ENCODE measurements around the gene PASK.

PASK gene

GRCh38 chr2:241070811-241071676, 78.2 kb downstream of the PASK start:
- no peaks in the 10 kb centered on the region for H3K4me1 ChIP-seq
- H3K36me3 ChIP-seq (ENCODE audit: control insufficient read depth, insufficient read depth, low read length), result no peaks in the 10 kb centered on the region
- H3K4me2 ChIP-seq (ENCODE audit: low read length), result no peak overlapping the region
- H3K9me3 ChIP-seq (ENCODE audit: control insufficient read depth, low read length), result no peaks in the 10 kb centered on the region
- no peak overlapping the region for H3K9ac ChIP-seq
- no peak overlapping the region for H3K4me3 ChIP-seq (ENCODE audit: low read depth, low read length)
- no peaks in the 10 kb centered on the region for H3K79me2 ChIP-seq
- no peaks in the 10 kb centered on the region for H3K27me3 ChIP-seq (ENCODE audit: control insufficient read depth, insufficient read depth, low read length)
- H2AFZ ChIP-seq, result no peak overlapping the region
- H3K27ac ChIP-seq, result no peak overlapping the region
- TF ChIP-seq, protein P1, sequence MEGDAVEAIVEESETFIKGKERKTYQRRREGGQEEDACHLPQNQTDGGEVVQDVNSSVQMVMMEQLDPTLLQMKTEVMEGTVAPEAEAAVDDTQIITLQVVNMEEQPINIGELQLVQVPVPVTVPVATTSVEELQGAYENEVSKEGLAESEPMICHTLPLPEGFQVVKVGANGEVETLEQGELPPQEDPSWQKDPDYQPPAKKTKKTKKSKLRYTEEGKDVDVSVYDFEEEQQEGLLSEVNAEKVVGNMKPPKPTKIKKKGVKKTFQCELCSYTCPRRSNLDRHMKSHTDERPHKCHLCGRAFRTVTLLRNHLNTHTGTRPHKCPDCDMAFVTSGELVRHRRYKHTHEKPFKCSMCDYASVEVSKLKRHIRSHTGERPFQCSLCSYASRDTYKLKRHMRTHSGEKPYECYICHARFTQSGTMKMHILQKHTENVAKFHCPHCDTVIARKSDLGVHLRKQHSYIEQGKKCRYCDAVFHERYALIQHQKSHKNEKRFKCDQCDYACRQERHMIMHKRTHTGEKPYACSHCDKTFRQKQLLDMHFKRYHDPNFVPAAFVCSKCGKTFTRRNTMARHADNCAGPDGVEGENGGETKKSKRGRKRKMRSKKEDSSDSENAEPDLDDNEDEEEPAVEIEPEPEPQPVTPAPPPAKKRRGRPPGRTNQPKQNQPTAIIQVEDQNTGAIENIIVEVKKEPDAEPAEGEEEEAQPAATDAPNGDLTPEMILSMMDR (IDR thresholded peaks at IDR 0.05), result no peak

DNA sequence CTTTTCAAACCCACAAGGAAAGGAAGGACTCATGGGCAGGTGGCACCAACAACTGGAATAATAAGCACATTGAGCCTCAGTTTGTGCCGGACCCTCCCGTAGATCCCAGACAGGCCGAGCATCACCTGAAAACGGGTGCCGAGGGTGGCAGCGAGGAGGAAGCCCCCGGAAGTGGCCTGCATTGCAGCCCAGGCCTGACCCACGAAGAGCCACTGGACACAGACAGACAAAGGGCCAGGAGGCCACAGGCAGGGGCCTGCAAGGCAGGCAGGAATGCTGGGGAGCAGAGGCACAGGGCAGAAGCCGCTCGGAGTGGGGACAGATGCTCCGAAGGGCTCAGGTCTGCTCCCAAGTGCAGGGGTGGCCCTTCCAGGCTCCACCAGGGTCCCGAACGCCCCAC, 78.9 kb downstream of the PASK start:
- no peak overlapping the region for H3K4me3 ChIP-seq (ENCODE audit: low read depth, low read length)
- no peak overlapping the region for H3K4me2 ChIP-seq (ENCODE audit: low read length)
- no peaks in the 10 kb centered on the region for H3K79me2 ChIP-seq
- no peaks in the 10 kb centered on the region for H3K27me3 ChIP-seq (ENCODE audit: control insufficient read depth, insufficient read depth, low read length)
- no peaks in the 10 kb centered on the region for H3K9me3 ChIP-seq (ENCODE audit: control insufficient read depth, low read length)
- no peak overlapping the region for H3K9ac ChIP-seq
- H2AFZ ChIP-seq, result no peak overlapping the region
- H3K36me3 ChIP-seq (ENCODE audit: control insufficient read depth, insufficient read depth, low read length), result no peaks in the 10 kb centered on the region
- no peaks in the 10 kb centered on the region for H3K4me1 ChIP-seq
- TF ChIP-seq, protein P1 (IDR thresholded peaks at IDR 0.05), result no peak
- no peak overlapping the region for H3K27ac ChIP-seq

- Histone ChIP-seq H3K36me3 (ENCODE audit: control insufficient read depth, insufficient read depth, low read length) (no peaks in the 10 kb centered on the region), H3K4me3 (ENCODE audit: low read depth, low read length) (no peak overlapping the region), H3K79me2 (no peaks in the 10 kb centered on the region), H2AFZ (no peak overlapping the region), H3K4me1 (no peaks in the 10 kb centered on the region), H3K9ac (no peak overlapping the region), H3K4me2 (ENCODE audit: low read length) (no peak overlapping the region), H3K27me3 (ENCODE audit: control insufficient read depth, insufficient read depth, low read length) (no peaks in the 10 kb centered on the region), H3K9me3 (ENCODE audit: control insufficient read depth, low read length) (no peaks in the 10 kb centered on the region), H3K27ac (no peak overlapping the region)
- TF ChIP-seq, protein P1 (IDR thresholded peaks at IDR 0.05), result no peak
These were observed 79.4 kb downstream of the PASK start for GRCh38 chr2:241069821-241070281.

DNA sequence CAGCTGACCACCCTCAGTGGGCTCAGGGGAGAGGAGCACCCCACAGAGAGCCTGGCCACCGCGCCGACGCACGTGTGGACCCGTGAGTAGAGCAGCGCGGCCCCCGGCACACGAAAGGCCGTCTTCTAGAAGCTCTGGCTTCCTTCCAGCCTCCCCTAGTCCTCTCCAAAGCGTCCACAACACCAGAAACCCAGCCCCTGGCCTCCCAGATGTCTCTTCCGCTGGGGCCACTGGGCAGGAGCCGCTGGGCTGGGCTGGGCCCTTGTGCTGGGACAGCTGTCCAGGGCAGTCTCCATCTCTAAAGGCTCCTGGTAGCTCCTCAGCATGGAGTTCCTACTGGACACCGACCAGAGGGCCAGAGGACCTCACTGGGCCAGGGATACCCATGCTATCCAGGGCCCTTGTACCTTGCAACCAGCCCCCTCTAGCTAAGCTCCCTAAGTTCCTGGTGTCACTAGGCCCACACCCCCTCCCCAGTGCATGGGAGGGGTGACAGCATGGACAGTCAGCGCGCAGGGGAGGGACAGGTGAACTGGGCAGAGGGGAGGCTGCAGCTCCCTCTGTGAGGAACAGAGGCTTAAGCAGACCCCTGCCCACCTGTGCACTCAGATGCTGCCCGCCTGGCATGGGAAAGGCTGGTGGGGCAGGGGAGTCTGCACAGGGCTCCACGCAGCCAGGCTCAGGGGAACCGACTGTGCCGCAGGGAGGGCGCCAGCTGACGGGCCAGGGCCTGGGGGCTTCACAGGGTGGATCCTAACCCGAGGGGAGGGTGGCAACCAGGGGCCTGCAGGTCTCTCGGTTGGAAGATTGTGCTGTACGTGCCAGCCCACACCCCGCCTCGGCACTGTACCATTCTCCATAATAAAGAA, 80.1 kb downstream of the PASK start:
- Histone ChIP-seq H3K9ac (no peak overlapping the region), H3K27ac (no peak overlapping the region), H3K4me2 (ENCODE audit: low read length) (no peak overlapping the region), H2AFZ (no peak overlapping the region), H3K27me3 (ENCODE audit: control insufficient read depth, insufficient read depth, low read length) (no peaks in the 10 kb centered on the region), H3K4me3 (ENCODE audit: low read depth, low read length) (no peak overlapping the region), H3K79me2 (no peaks in the 10 kb centered on the region), H3K9me3 (ENCODE audit: control insufficient read depth, low read length) (no peaks in the 10 kb centered on the region), H3K4me1 (no peaks in the 10 kb centered on the region), H3K36me3 (ENCODE audit: control insufficient read depth, insufficient read depth, low read length) (no peaks in the 10 kb centered on the region)
- TF ChIP-seq, protein P1 (IDR thresholded peaks at IDR 0.05), result no peak
